Endothelial cell of umbilical vein (primary cell): ENCODE measurements around the gene MARCHF9. TPM values are rescaled to one million over a fixed set of nuclear protein-coding genes. Genes with fewer than 3 reads are reported as not detected.

Source experiments
- BruUV-seq: library from RNA; stranded (reverse); fragments of 400-500 nt; replicated peaks from 2 replicates; lab custom pipeline; 2021; lab: Mats Ljungman, UMichigan
- CTCF ChIA-PET: fragments of 300-600, 350-600 bp; sonication (Branson Sonifier 250); formaldehyde crosslinking; loops from one replicate; lab custom pipeline; 2021; ENCODE audit warnings: antibody characterized with exemption, inconsistent platforms; lab: Charles Lee
- POLR2A ChIA-PET: fragments of 300-600, 350-600 bp; sonication (Branson Sonifier 250); formaldehyde crosslinking; loops from one replicate; lab custom pipeline; 2021; ENCODE audit warnings: antibody characterized with exemption, inconsistent platforms; lab: Charles Lee
- DNase-seq: peaks from one replicate; pipeline ENCODE4 v3.0.0-alpha.2; 2011; ENCODE audit warnings: low read depth, low spot score
- FAIRE-seq: peaks from 2 replicates; lab custom pipeline; 2011; peaks lifted over from hg19 to GRCh38; lab: Jason Lieb, UNC
- H2AFZ ChIP-seq: 2 replicates; pipeline ENCODE4 v1.6.0; 2012; ENCODE audit warnings: low read depth, low read length, control low read depth, inconsistent platforms
- H3K27ac ChIP-seq: 2 replicates; pipeline ENCODE4 v1.5.1; 2011; ENCODE audit warnings: low read depth, mild to moderate bottlenecking, control low read depth, low read length, moderate library complexity; ENCODE audit not compliant: insufficient read depth
- H3K27me3 ChIP-seq, 2 experiments: 2 replicates each; pipeline versions ENCODE4 v1.6.0 to v1.6.1; 2011; ENCODE audit warnings: low read length in 2 of 2, mixed read lengths in 1 of 2; ENCODE audit not compliant: control insufficient read depth in 2 of 2, insufficient read depth in 2 of 2
- H3K36me3 ChIP-seq, 2 experiments: 2 replicates in 1 of 2; 3 replicates in 1 of 2; pipeline ENCODE4 v1.5.1; 2011; ENCODE audit warnings: low read length in 2 of 2, mild to moderate bottlenecking in 1 of 2, moderate library complexity in 1 of 2; ENCODE audit not compliant: control insufficient read depth in 2 of 2, insufficient read depth in 2 of 2; ENCODE audit errors: extremely low read depth in 1 of 2
- H3K4me1 ChIP-seq: 3 replicates; pipeline ENCODE4 v1.5.1; 2011; ENCODE audit warnings: mild to moderate bottlenecking, low read length; ENCODE audit not compliant: control insufficient read depth, insufficient read depth; ENCODE audit errors: extremely low read depth
- H3K4me2 ChIP-seq: 2 replicates; pipeline ENCODE4 v1.6.1; 2011; ENCODE audit warnings: low read length, control low read depth, mixed read lengths; ENCODE audit not compliant: insufficient read depth
- H3K4me3 ChIP-seq, 3 experiments: fragments of 200-600 bp in 1 of 3; sonication (generic), shearing (Covaris generic) in 1 of 3; replicated peaks in 1 of 3; 2 replicates each; pipeline ENCODE4 v1.5.1; 2011 to 2016; ENCODE audit warnings: control low read depth in 3 of 3, low read length in 3 of 3, mild to moderate bottlenecking in 2 of 3, inconsistent platforms in 1 of 3, low read depth in 1 of 3, moderate library complexity in 1 of 3; ENCODE audit not compliant: insufficient read depth in 1 of 3
- H3K79me2 ChIP-seq: 2 replicates; pipeline ENCODE4 v1.6.0; 2012; ENCODE audit warnings: low read length, inconsistent platforms; ENCODE audit not compliant: control insufficient read depth, insufficient read depth
- H3K9ac ChIP-seq: replicated peaks from 2 replicates; pipeline ENCODE3; 2011; ENCODE audit warnings: low read length, control low read depth; ENCODE audit not compliant: insufficient read depth; ENCODE audit errors: extremely low read depth
- H3K9me1 ChIP-seq: replicated peaks from 3 replicates; pipeline ENCODE4 v1.6.0; 2011; ENCODE audit warnings: mild to moderate bottlenecking, low read length; ENCODE audit not compliant: control insufficient read depth, insufficient read depth; ENCODE audit errors: extremely low read depth
- H3K9me3 ChIP-seq: replicated peaks from 2 replicates; pipeline ENCODE4 v1.5.1; 2012; ENCODE audit warnings: low read length, inconsistent platforms; ENCODE audit not compliant: control insufficient read depth, insufficient read depth
- H4K20me1 ChIP-seq: replicated peaks from 2 replicates; pipeline ENCODE3; 2011; ENCODE audit warnings: mild to moderate bottlenecking, low read length; ENCODE audit not compliant: control insufficient read depth, insufficient read depth; ENCODE audit errors: extremely low read depth
- CTCF ChIP-seq, 2 donors: IDR thresholded peaks; 1 replicate in 1 of 2; 2 replicates in 1 of 2; pipeline ENCODE4 v1.5.1; 2011; ENCODE audit warnings: low read length in 2 of 2, mild to moderate bottlenecking in 2 of 2, moderate library complexity in 2 of 2, control low read depth in 1 of 2, inconsistent platforms in 1 of 2, low read depth in 1 of 2; ENCODE audit not compliant: insufficient read depth in 1 of 2; ENCODE audit errors: extremely low read depth in 1 of 2
- EZH2 ChIP-seq: IDR thresholded peaks from 2 replicates; pipeline ENCODE4 v1.6.1; 2012; ENCODE audit warnings: borderline replicate concordance, low read depth, mild to moderate bottlenecking, moderate library complexity, low read length, inconsistent platforms; ENCODE audit not compliant: severe bottlenecking
- FOS ChIP-seq: IDR thresholded peaks from 2 replicates; pipeline ENCODE4 v1.6.1; 2011; ENCODE audit warnings: mild to moderate bottlenecking, low read length, moderate library complexity, borderline replicate concordance; ENCODE audit not compliant: insufficient read depth
- GATA2 ChIP-seq: IDR thresholded peaks from 2 replicates; pipeline ENCODE4 v1.7.0; 2011; ENCODE audit warnings: low read depth, mild to moderate bottlenecking, moderate library complexity, mixed read lengths, low read length; ENCODE audit not compliant: insufficient read length, insufficient read depth
- JUN ChIP-seq: IDR thresholded peaks from 2 replicates; pipeline ENCODE4 v1.6.1; 2011; ENCODE audit warnings: borderline replicate concordance, low read depth; ENCODE audit not compliant: insufficient read length, insufficient read depth
- MAX ChIP-seq: IDR thresholded peaks from 2 replicates; pipeline ENCODE4 v1.6.1; 2011; ENCODE audit not compliant: insufficient read depth, insufficient read length
- MYC ChIP-seq: IDR thresholded peaks from one replicate; pipeline ENCODE4 v1.6.1; 2011; ENCODE audit warnings: mild to moderate bottlenecking, low read depth, low read length
- POLR2A ChIP-seq: IDR thresholded peaks from 2 replicates; pipeline ENCODE4 v1.6.1; 2012; ENCODE audit warnings: low read depth, mild to moderate bottlenecking, control low read depth, low read length
- POLR2AphosphoS5 ChIP-seq: IDR thresholded peaks from 2 replicates; pipeline ENCODE4 v1.6.1; 2012; ENCODE audit warnings: low read depth, mild to moderate bottlenecking, control low read depth, low read length, moderate library complexity; ENCODE audit not compliant: insufficient read depth
- dilution Hi-C: fragments of 300-500 bp; cut with MboI; formaldehyde crosslinking; loops from one replicate; pipeline ENCODE4 v1.15.0; 2019; ENCODE audit warnings: low sequenced_read_pairs; ENCODE audit not compliant: extremely low pct_ligation_motif_present
- intact Hi-C: fragments of 100-400 bp; cut with micrococcal nuclease; formaldehyde crosslinking; loops from one replicate; pipeline ENCODE4 v1.10.0; 2022
- polyA plus RNA-seq, 4 experiments: library from polyadenylated mRNA; depleted of rRNA in 3 of 4; stranded (reverse) in 3 of 4; unstranded in 1 of 4; fragments of >200 nt; gene quantifications; 2 replicates each; pipeline versions ENCODE4 v1.2.1 to v1.2.3, GENCODE V29; 2011 to 2012; ENCODE audit warnings: missing spikeins in 1 of 4
- total RNA-seq: library from RNA; stranded (reverse); gene quantifications from 2 replicates; pipeline ENCODE4 v1.2.3, GENCODE V29; 2021

The MARCHF9 gene
- total and polyA plus RNA-seq, 2 donors (not counting 3 experiments of a cell fraction or from before 2014, with no cell fraction given) = 4.6 to 4.8 TPM

GRCh38 chr12:57739914-57740538, 14.9 kb upstream of the MARCHF9 start:
- no peak overlapping the region for H3K4me2 ChIP-seq
- no peaks in the 10 kb centered on the region for H4K20me1 ChIP-seq
- H3K9me1 ChIP-seq = no peaks in the 10 kb centered on the region
- no peak overlapping the region for H3K9ac ChIP-seq
- intact Hi-C loops (no loop called here), dilution Hi-C loops (no loop called here)
- no peak for DNase-seq
- H3K4me1 ChIP-seq = peaks cover 5% of the 10 kb centered on the region
- no TSS peak for BruUV-seq
- H3K36me3 ChIP-seq = no peaks in the 10 kb centered on the region
- H3K27ac ChIP-seq = no peak overlapping the region
- H2AFZ ChIP-seq = no peak overlapping the region
- ChIA-PET POLR2A (no interaction called here), CTCF (interaction anchor here (1.0 to 6.1 kb wide), 2 partner anchors 14 to 17 kb away, joined by 4 to 48 read pairs; no protein-coding TSS in a partner anchor)
- peaks cover 52 to 59% of the 10 kb centered on the region in 2 experiments for H3K27me3 ChIP-seq
- no peaks in the 10 kb centered on the region for H3K9me3 ChIP-seq
- H3K4me3 ChIP-seq = no peak overlapping the region
- TF ChIP-seq POLR2A (no peak), POLR2AphosphoS5 (no peak), EZH2 (no peak), JUN (no peak), CTCF (IDR thresholded peaks at IDR 0.05; ENCODE audit: extremely low read depth in 1 of 2, insufficient read depth in 1 of 2, low read depth in 1 of 2, low read length in 2 of 2) (no peak), MAX (no peak), FOS (no peak), GATA2 (no peak), MYC (no peak)
- no peak for FAIRE-seq
- H3K79me2 ChIP-seq = no peaks in the 10 kb centered on the region
